ENCODE results near the gene HRNR. TPM values are rescaled to one million over a fixed set of nuclear protein-coding genes. Genes with fewer than 3 reads are reported as not detected.

Gene HRNR
- total RNA-seq, 1 donor from 2014 or later: not detected

DNA sequence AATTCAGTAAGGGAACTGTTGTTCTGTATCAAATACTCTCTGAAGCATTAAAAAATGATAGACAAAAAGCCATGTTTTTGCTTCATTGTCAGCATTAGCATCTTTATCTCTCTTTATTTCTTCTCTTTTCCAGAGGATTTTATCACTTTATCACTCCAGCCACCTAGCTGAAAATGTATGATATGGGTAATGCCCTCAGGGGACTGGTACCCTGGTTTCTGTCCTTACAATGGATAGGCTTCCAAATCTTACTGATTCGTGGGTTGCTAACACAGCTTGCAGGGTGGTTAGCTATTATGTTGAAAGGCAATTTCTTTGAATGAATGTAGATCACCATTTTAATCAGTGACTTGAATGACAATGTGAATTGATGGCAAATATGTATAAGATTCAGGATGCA, 23.3 kb upstream of the HRNR start:
- H3K4me3 ChIP-seq: no peak overlapping the region
- H3K4me3 Mint-ChIP-seq: no peak overlapping the region
- H3K36me3 ChIP-seq: no peaks in the 10 kb centered on the region
- H4K20me1 ChIP-seq (ENCODE audit: low read depth): no peaks in the 10 kb centered on the region
- H2AFZ ChIP-seq (replicated peaks): no peak overlapping the region
- H3K36me3 Mint-ChIP-seq: no peaks in the 10 kb centered on the region
- H3K4me1 Mint-ChIP-seq: no peaks in the 10 kb centered on the region
- no peaks in the 10 kb centered on the region for H3K79me2 ChIP-seq (ENCODE audit: low read depth)
- H3K9me3 Mint-ChIP-seq: peaks cover under 1% of the 10 kb centered on the region
- H3K27me3 Mint-ChIP-seq (ENCODE audit: insufficient read depth, low read depth): no peaks in the 10 kb centered on the region
- DNase-seq (ENCODE audit: low spot score): no peak
- no peaks in the 10 kb centered on the region for H3K27me3 ChIP-seq
- no peak overlapping the region for H3K9ac ChIP-seq
- H3K9me3 ChIP-seq (ENCODE audit: low read depth): peaks cover 33% of the 10 kb centered on the region
- TF ChIP-seq CTCF (IDR thresholded peaks at IDR 0.05) (no peak), EZH2phosphoT487 (IDR thresholded peaks at IDR 0.05) (no peak), EZH2 (IDR thresholded peaks at IDR 0.05) (no peak)
- no peak overlapping the region for H3K27ac ChIP-seq
- no peaks in the 10 kb centered on the region for H3F3A ChIP-seq (ENCODE audit: low read depth)
- H3K27ac Mint-ChIP-seq: no peak overlapping the region
- no peaks in the 10 kb centered on the region for H3K4me1 ChIP-seq
- no peak overlapping the region for H3K4me2 ChIP-seq

- H2AFZ ChIP-seq (replicated peaks): no peak overlapping the region
- H3K4me2 ChIP-seq: no peak overlapping the region
- H3K4me3 ChIP-seq: no peak overlapping the region
- DNase-seq (ENCODE audit: low spot score): no peak
- no peaks in the 10 kb centered on the region for H3K27me3 ChIP-seq
- no peaks in the 10 kb centered on the region for H3F3A ChIP-seq (ENCODE audit: low read depth)
- H3K36me3 Mint-ChIP-seq: no peaks in the 10 kb centered on the region
- no peak for TF ChIP-seq CTCF (IDR thresholded peaks at IDR 0.05)
- TF ChIP-seq EZH2 (IDR thresholded peaks at IDR 0.05): no peak
- no peak for TF ChIP-seq EZH2phosphoT487 (IDR thresholded peaks at IDR 0.05)
- H3K9me3 ChIP-seq (ENCODE audit: low read depth): peaks cover 35% of the 10 kb centered on the region
- H3K36me3 ChIP-seq: no peaks in the 10 kb centered on the region
- H3K9ac ChIP-seq: no peak overlapping the region
- no peaks in the 10 kb centered on the region for H3K4me1 Mint-ChIP-seq
- H3K9me3 Mint-ChIP-seq: peaks cover 6% of the 10 kb centered on the region
- H4K20me1 ChIP-seq (ENCODE audit: low read depth): no peaks in the 10 kb centered on the region
- no peak overlapping the region for H3K4me3 Mint-ChIP-seq
- no peaks in the 10 kb centered on the region for H3K4me1 ChIP-seq
- no peak overlapping the region for H3K27ac ChIP-seq
- H3K79me2 ChIP-seq (ENCODE audit: low read depth): no peaks in the 10 kb centered on the region
- H3K27me3 Mint-ChIP-seq (ENCODE audit: insufficient read depth, low read depth): no peaks in the 10 kb centered on the region
- H3K27ac Mint-ChIP-seq: no peak overlapping the region
Observed at GRCh38 chr1:152244576-152245273, 20.7 kb upstream of the HRNR start.

DNA sequence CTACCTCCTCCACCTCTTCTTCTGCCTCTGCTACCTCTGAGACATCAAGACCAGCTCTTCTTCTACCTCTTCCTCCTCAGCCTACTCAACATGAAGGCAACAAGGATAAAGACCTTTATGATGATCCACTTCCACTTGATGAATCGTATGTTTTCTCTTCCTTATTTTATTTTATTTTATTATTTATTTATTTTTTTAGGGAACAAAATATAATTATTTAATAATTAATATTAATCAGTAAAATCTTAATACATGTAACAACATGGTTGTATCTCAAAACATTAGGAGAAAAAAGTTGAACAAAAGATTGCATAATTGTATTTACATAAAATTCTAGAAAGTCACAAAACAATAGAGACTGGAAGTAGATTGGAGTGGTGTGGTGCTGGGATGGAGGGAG, 13.1 kb upstream of the HRNR start:
- H3K9me3 ChIP-seq (ENCODE audit: low read depth): peaks cover 48% of the 10 kb centered on the region
- no peak overlapping the region for H3K27ac ChIP-seq
- no peaks in the 10 kb centered on the region for H3K79me2 ChIP-seq (ENCODE audit: low read depth)
- no peaks in the 10 kb centered on the region for H3F3A ChIP-seq (ENCODE audit: low read depth)
- H2AFZ ChIP-seq (replicated peaks): no peak overlapping the region
- H3K4me1 Mint-ChIP-seq: no peaks in the 10 kb centered on the region
- DNase-seq (ENCODE audit: low spot score): no peak
- peaks cover 4% of the 10 kb centered on the region for H3K9me3 Mint-ChIP-seq
- no peak for TF ChIP-seq EZH2phosphoT487 (IDR thresholded peaks at IDR 0.05)
- TF ChIP-seq CTCF (IDR thresholded peaks at IDR 0.05): no peak
- no peak for TF ChIP-seq EZH2 (IDR thresholded peaks at IDR 0.05)
- H3K36me3 ChIP-seq: no peaks in the 10 kb centered on the region
- no peak overlapping the region for H3K4me3 Mint-ChIP-seq
- no peaks in the 10 kb centered on the region for H3K27me3 ChIP-seq
- no peak overlapping the region for H3K9ac ChIP-seq
- H3K36me3 Mint-ChIP-seq: no peaks in the 10 kb centered on the region
- H3K4me2 ChIP-seq: no peak overlapping the region
- H3K27ac Mint-ChIP-seq: no peak overlapping the region
- no peaks in the 10 kb centered on the region for H3K27me3 Mint-ChIP-seq (ENCODE audit: insufficient read depth, low read depth)
- H3K4me1 ChIP-seq: no peaks in the 10 kb centered on the region
- no peak overlapping the region for H3K4me3 ChIP-seq
- H4K20me1 ChIP-seq (ENCODE audit: low read depth): no peaks in the 10 kb centered on the region
